DOHH2 (cell line): ENCODE results near the gene ZC3H14.

Experiments used
- H3F3A ChIP-seq: fragments of 200-600 bp; sonication (generic), shearing (Covaris generic); 2 replicates; pipeline ENCODE4 v1.6.0; 2016; ENCODE audit warnings: antibody characterized with exemption, mild to moderate bottlenecking; ENCODE audit not compliant: control insufficient read depth, insufficient read depth
- H3K27ac ChIP-seq: fragments of 200-600 bp; sonication (generic); 2 replicates; pipeline ENCODE4 v1.5.1; 2014; ENCODE audit warnings: low read depth, mild to moderate bottlenecking, low read length, moderate library complexity
- H3K27me3 ChIP-seq: fragments of 200-600 bp; sonication (generic); 2 replicates; pipeline ENCODE4 v1.6.1; 2014; ENCODE audit warnings: mild to moderate bottlenecking, low read length, mixed read lengths; ENCODE audit not compliant: control insufficient read depth
- H3K36me3 ChIP-seq: fragments of 200-600 bp; sonication (generic); 2 replicates; pipeline ENCODE4 v1.6.1; 2014; ENCODE audit warnings: mild to moderate bottlenecking, low read length, moderate library complexity, mixed read lengths; ENCODE audit not compliant: control insufficient read depth
- H3K4me1 ChIP-seq: fragments of 200-600 bp; sonication (generic); 2 replicates; pipeline ENCODE4 v1.6.1; 2014; ENCODE audit warnings: mild to moderate bottlenecking, low read length, mixed read lengths; ENCODE audit not compliant: control insufficient read depth
- H3K4me2 ChIP-seq: fragments of 200-600 bp; sonication (generic); 2 replicates; pipeline ENCODE4 v1.6.0; 2014; ENCODE audit warnings: mild to moderate bottlenecking, low read length, moderate library complexity
- H3K4me3 ChIP-seq: fragments of 200-600 bp; sonication (generic); 2 replicates; pipeline ENCODE4 v1.5.1; 2014; ENCODE audit warnings: mild to moderate bottlenecking, low read length, mixed read lengths
- H3K79me2 ChIP-seq: fragments of 200-600 bp; sonication (generic); 2 replicates; pipeline ENCODE4 v1.6.1; 2014; ENCODE audit warnings: mild to moderate bottlenecking, low read length, mixed read lengths; ENCODE audit not compliant: control insufficient read depth
- H3K9me2 ChIP-seq: fragments of 200-600 bp; sonication (generic); replicated peaks from 2 replicates; pipeline ENCODE4 v1.6.1; 2014; ENCODE audit warnings: mild to moderate bottlenecking, low read length, mixed read lengths; ENCODE audit not compliant: control insufficient read depth
- H3K9me3 ChIP-seq: fragments of 200-600 bp; sonication (generic); 2 replicates; pipeline ENCODE4 v1.6.1; 2014; ENCODE audit warnings: antibody characterized with exemption, low read length, mixed read lengths; ENCODE audit not compliant: control insufficient read depth, insufficient read depth
- H4K20me1 ChIP-seq: fragments of 200-600 bp; sonication (generic); 2 replicates; pipeline ENCODE4 v1.6.0; 2014; ENCODE audit warnings: low read depth, mild to moderate bottlenecking, antibody characterized with exemption, low read length, moderate library complexity; ENCODE audit not compliant: control insufficient read depth, insufficient read depth
- EZH2phosphoT487 ChIP-seq: fragments of 200-600 bp; sonication (generic); IDR thresholded peaks from 2 replicates; pipeline ENCODE4 v1.6.1; 2017; ENCODE audit warnings: borderline replicate concordance, mild to moderate bottlenecking, antibody characterized with exemption, low read length, moderate library complexity, mixed read lengths
- TF ChIP-seq, protein P1 (sequence below): fragments of 200-600 bp; sonication (generic); IDR thresholded peaks from one replicate; pipeline ENCODE4 v1.5.1; 2014; ENCODE audit warnings: antibody characterized with exemption, mild to moderate bottlenecking, low read depth, low read length; ENCODE audit not compliant: poor library complexity, severe bottlenecking

The ZC3H14 gene

DNA sequence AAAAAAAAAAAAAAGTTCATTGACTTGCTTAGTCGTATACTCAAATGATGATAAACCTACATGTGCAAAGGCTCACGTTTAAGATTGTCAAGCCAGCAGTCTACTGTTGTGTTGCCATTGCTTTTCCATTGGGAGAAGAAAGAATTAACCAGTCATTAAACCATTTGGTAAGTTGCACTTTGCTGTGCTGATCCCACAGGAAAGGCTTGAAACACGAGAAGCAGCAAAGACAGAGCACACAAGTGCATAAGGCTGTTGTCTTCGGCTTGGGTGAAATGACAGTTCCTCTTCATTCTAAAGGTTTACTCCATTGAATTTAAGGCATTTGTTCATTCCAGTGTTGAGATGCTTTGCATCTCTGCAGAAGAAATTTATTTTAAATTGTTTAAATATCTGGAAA is 50.1 kb downstream of the ZC3H14 start:
- H3K36me3 ChIP-seq, result peaks cover 63% of the 10 kb centered on the region
- no peaks in the 10 kb centered on the region; the same call in 1 of the 2 replicates for H4K20me1 ChIP-seq

DNA sequence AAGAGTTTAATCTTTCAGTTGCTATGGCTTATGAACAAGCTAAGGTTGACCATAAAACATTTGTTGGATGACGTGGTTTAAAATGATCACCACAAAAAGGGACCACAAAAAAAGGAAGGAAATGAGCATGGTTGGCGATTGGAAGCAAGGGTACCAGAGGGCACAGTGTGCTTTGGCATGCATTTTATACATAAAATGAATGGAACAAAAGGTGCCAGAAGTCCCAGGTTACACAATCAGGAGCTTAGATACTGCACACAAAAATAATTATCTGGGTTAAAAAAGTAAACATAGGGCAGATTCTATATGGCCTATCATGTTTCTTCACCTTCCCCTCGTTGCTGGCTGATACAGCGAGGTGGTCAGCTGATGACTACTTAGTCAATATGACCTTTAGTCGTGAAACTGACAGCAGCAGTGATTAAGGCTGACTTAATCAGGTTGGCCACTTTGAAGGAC is 50.7 kb downstream of the ZC3H14 start:
- no peak overlapping the region for H3K4me3 ChIP-seq
- no peaks in the 10 kb centered on the region for H3K79me2 ChIP-seq
- no peaks in the 10 kb centered on the region for H3K9me3 ChIP-seq
- no peaks in the 10 kb centered on the region for H3K4me1 ChIP-seq
- no peak overlapping the region for H3K27ac ChIP-seq
- H3F3A ChIP-seq, result no peaks in the 10 kb centered on the region
- no peaks in the 10 kb centered on the region for H4K20me1 ChIP-seq
- TF ChIP-seq EZH2phosphoT487, result no peak
- TF ChIP-seq, protein P1, sequence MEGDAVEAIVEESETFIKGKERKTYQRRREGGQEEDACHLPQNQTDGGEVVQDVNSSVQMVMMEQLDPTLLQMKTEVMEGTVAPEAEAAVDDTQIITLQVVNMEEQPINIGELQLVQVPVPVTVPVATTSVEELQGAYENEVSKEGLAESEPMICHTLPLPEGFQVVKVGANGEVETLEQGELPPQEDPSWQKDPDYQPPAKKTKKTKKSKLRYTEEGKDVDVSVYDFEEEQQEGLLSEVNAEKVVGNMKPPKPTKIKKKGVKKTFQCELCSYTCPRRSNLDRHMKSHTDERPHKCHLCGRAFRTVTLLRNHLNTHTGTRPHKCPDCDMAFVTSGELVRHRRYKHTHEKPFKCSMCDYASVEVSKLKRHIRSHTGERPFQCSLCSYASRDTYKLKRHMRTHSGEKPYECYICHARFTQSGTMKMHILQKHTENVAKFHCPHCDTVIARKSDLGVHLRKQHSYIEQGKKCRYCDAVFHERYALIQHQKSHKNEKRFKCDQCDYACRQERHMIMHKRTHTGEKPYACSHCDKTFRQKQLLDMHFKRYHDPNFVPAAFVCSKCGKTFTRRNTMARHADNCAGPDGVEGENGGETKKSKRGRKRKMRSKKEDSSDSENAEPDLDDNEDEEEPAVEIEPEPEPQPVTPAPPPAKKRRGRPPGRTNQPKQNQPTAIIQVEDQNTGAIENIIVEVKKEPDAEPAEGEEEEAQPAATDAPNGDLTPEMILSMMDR, result no peak
- peaks cover 57% of the 10 kb centered on the region for H3K36me3 ChIP-seq
- H3K4me2 ChIP-seq, result no peak overlapping the region
- no peaks in the 10 kb centered on the region for H3K27me3 ChIP-seq
- no peaks in the 10 kb centered on the region for H3K9me2 ChIP-seq

More for the DNA sequence above, 50.1 kb downstream of the ZC3H14 start:
- Histone ChIP-seq H3K4me1 (no peaks in the 10 kb centered on the region), H3K9me2 (no peaks in the 10 kb centered on the region), H3F3A (no peaks in the 10 kb centered on the region), H3K27ac (no peak overlapping the region), H3K4me3 (no peak overlapping the region), H3K79me2 (no peaks in the 10 kb centered on the region), H3K27me3 (no peaks in the 10 kb centered on the region), H3K9me3 (no peaks in the 10 kb centered on the region), H3K4me2 (no peak overlapping the region)
- TF ChIP-seq, protein P1, result no peak
- no peak for TF ChIP-seq EZH2phosphoT487

DNA sequence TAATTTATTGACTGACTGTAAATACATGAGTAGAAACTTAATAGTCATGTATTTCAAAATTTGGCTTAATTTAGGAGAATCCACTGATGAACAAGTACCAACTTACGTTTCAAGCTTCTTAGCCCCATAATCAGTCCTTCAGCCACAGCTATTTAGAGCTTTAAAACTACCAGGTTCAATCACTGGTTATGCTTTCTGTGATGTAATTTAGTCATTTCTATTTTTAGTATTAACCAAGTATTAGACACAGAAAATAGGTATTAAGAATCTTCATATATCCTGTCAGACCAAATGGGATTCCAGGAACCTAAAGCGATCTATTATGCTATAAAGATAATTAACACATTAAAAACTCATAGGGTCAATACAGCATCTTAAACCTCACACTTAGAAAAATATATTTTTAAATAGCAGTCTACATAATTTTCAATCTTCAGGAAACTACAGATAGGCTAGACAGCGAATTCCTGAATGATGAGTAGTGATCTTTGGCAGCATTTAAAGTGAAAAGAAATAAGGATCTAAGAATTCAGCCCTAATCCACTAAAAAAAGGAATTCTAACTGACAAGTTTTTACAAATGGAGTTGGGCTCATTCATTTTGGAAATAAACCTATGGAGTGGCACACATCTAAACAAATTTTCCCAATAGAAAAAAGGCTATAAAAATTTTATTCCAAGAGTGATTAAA is 51.5 kb downstream of the ZC3H14 start:
- no peaks in the 10 kb centered on the region for H4K20me1 ChIP-seq
- H3K27ac ChIP-seq, result no peak overlapping the region
- no peaks in the 10 kb centered on the region for H3K4me1 ChIP-seq
- TF ChIP-seq, protein P1, result no peak
- no peak for TF ChIP-seq EZH2phosphoT487
- H3K9me2 ChIP-seq, result no peaks in the 10 kb centered on the region
- H3K27me3 ChIP-seq, result no peaks in the 10 kb centered on the region
- H3K4me3 ChIP-seq, result no peak overlapping the region
- no peaks in the 10 kb centered on the region for H3F3A ChIP-seq
- no peaks in the 10 kb centered on the region for H3K9me3 ChIP-seq
- peaks cover 49% of the 10 kb centered on the region for H3K36me3 ChIP-seq
- H3K4me2 ChIP-seq, result no peak overlapping the region
- no peaks in the 10 kb centered on the region for H3K79me2 ChIP-seq
